ENCODE data around the gene FHL3.

The FHL3 gene

GRCh38 chr1:38022810-38023209 lies 17.5 kb upstream of the FHL3 start:
- Histone ChIP-seq H3K4me3 (ENCODE audit: low read length in 2 of 2) (no peak overlapping the region), H3K4me1 (ENCODE audit: control insufficient read depth, insufficient read depth, low read length) (no peaks in the 10 kb centered on the region), H3K9me3 (ENCODE audit: control insufficient read depth in 2 of 2, low read length in 2 of 2) (no peaks in the 10 kb centered on the region), H3K9ac (ENCODE audit: low read length in 2 of 2) (no peak overlapping the region), H3K36me3 (ENCODE audit: control insufficient read depth in 2 of 2, insufficient read depth in 2 of 2, low read length in 2 of 2) (peaks cover 49 to 61% of the 10 kb centered on the region in 2 donors), H3K27me3 (ENCODE audit: control insufficient read depth in 1 of 2, insufficient read depth in 2 of 2, low read length in 2 of 2) (no peaks in the 10 kb centered on the region), H3K27ac (ENCODE audit: low read length) (no peak overlapping the region)

- Histone ChIP-seq H3K9ac (ENCODE audit: low read length in 2 of 2) (no peak overlapping the region), H3K27ac (ENCODE audit: low read length) (no peak overlapping the region), H3K4me3 (ENCODE audit: low read length in 2 of 2) (no peak overlapping the region), H3K4me1 (ENCODE audit: control insufficient read depth, insufficient read depth, low read length) (no peaks in the 10 kb centered on the region), H3K9me3 (ENCODE audit: control insufficient read depth in 2 of 2, low read length in 2 of 2) (no peaks in the 10 kb centered on the region), H3K27me3 (ENCODE audit: control insufficient read depth in 1 of 2, insufficient read depth in 2 of 2, low read length in 2 of 2) (no peaks in the 10 kb centered on the region), H3K36me3 (ENCODE audit: control insufficient read depth in 2 of 2, insufficient read depth in 2 of 2, low read length in 2 of 2) (peaks cover 56 to 68% of the 10 kb centered on the region in 2 donors)
Measured at GRCh38 chr1:38021969-38022368, 16.7 kb upstream of the FHL3 start.

- Histone ChIP-seq H3K27me3 (ENCODE audit: control insufficient read depth in 1 of 2, insufficient read depth in 2 of 2, low read length in 2 of 2) (no peaks in the 10 kb centered on the region), H3K4me1 (ENCODE audit: control insufficient read depth, insufficient read depth, low read length) (peaks cover 7% of the 10 kb centered on the region), H3K27ac (ENCODE audit: low read length) (no peak overlapping the region), H3K36me3 (ENCODE audit: control insufficient read depth in 2 of 2, insufficient read depth in 2 of 2, low read length in 2 of 2) (peaks cover 49 to 60% of the 10 kb centered on the region in 2 donors), H3K9me3 (ENCODE audit: control insufficient read depth in 2 of 2, low read length in 2 of 2) (no peaks in the 10 kb centered on the region), H3K4me3 (ENCODE audit: low read length in 2 of 2) (no peak overlapping the region), H3K9ac (ENCODE audit: low read length in 2 of 2) (no peak overlapping the region)
Measured at GRCh38 chr1:38020396-38020795, 15.1 kb upstream of the FHL3 start.

- Histone ChIP-seq H3K4me3 (ENCODE audit: low read length in 2 of 2) (no peak overlapping the region), H3K36me3 (ENCODE audit: control insufficient read depth in 2 of 2, insufficient read depth in 2 of 2, low read length in 2 of 2) (peaks cover 43 to 48% of the 10 kb centered on the region in 2 donors), H3K27ac (ENCODE audit: low read length) (no peak overlapping the region), H3K27me3 (ENCODE audit: control insufficient read depth in 1 of 2, insufficient read depth in 2 of 2, low read length in 2 of 2) (no peaks in the 10 kb centered on the region), H3K9ac (ENCODE audit: low read length in 2 of 2) (no peak overlapping the region), H3K9me3 (ENCODE audit: control insufficient read depth in 2 of 2, low read length in 2 of 2) (no peaks in the 10 kb centered on the region), H3K4me1 (ENCODE audit: control insufficient read depth, insufficient read depth, low read length) (peaks cover 20% of the 10 kb centered on the region)
Measured at GRCh38 chr1:38018864-38019343, 13.6 kb upstream of the FHL3 start.

GRCh38 chr1:38015978-38016725 lies 10.8 kb upstream of the FHL3 start:
- Histone ChIP-seq H3K27me3 (ENCODE audit: control insufficient read depth in 1 of 2, insufficient read depth in 2 of 2, low read length in 2 of 2) (no peaks in the 10 kb centered on the region), H3K9ac (ENCODE audit: low read length in 2 of 2) (peak overlapping the region; percentile 60 to 61), H3K9me3 (ENCODE audit: control insufficient read depth in 2 of 2, low read length in 2 of 2) (no peaks in the 10 kb centered on the region), H3K4me1 (ENCODE audit: control insufficient read depth, insufficient read depth, low read length) (peaks cover 32% of the 10 kb centered on the region), H3K36me3 (ENCODE audit: control insufficient read depth in 2 of 2, insufficient read depth in 2 of 2, low read length in 2 of 2) (peaks cover 26 to 29% of the 10 kb centered on the region in 2 donors), H3K4me3 (ENCODE audit: low read length in 2 of 2) (peak overlapping the region; percentile 40 to 52), H3K27ac (ENCODE audit: low read length) (peak overlapping the region; percentile 79)

- Histone ChIP-seq H3K9ac (ENCODE audit: low read length in 2 of 2) (peak overlapping the region in 1 of 2 donors; percentile 61), H3K27me3 (ENCODE audit: control insufficient read depth in 1 of 2, insufficient read depth in 2 of 2, low read length in 2 of 2) (no peaks in the 10 kb centered on the region), H3K27ac (ENCODE audit: low read length) (peak overlapping the region; percentile 79), H3K36me3 (ENCODE audit: control insufficient read depth in 2 of 2, insufficient read depth in 2 of 2, low read length in 2 of 2) (peaks cover 17 to 21% of the 10 kb centered on the region in 2 donors), H3K4me3 (ENCODE audit: low read length in 2 of 2) (no peak overlapping the region), H3K4me1 (ENCODE audit: control insufficient read depth, insufficient read depth, low read length) (peaks cover 32% of the 10 kb centered on the region), H3K9me3 (ENCODE audit: control insufficient read depth in 2 of 2, low read length in 2 of 2) (no peaks in the 10 kb centered on the region)
Measured at GRCh38 chr1:38014724-38015424, 9.6 kb upstream of the FHL3 start.

- H3K4me1 ChIP-seq (ENCODE audit: control insufficient read depth, insufficient read depth, low read length) = peaks cover 32% of the 10 kb centered on the region
- peak overlapping the region; percentile 31 for H3K27ac ChIP-seq (ENCODE audit: low read length)
- H3K36me3 ChIP-seq (ENCODE audit: control insufficient read depth in 2 of 2, insufficient read depth in 2 of 2, low read length in 2 of 2) = peaks cover 14 to 16% of the 10 kb centered on the region in 2 donors
- H3K4me3 ChIP-seq (ENCODE audit: low read length in 2 of 2) = peak overlapping the region in 1 of 2 donors; percentile 40
- no peaks in the 10 kb centered on the region for H3K27me3 ChIP-seq (ENCODE audit: control insufficient read depth in 1 of 2, insufficient read depth in 2 of 2, low read length in 2 of 2)
- no peaks in the 10 kb centered on the region for H3K9me3 ChIP-seq (ENCODE audit: control insufficient read depth in 2 of 2, low read length in 2 of 2)
- peak overlapping the region; percentile 0 to 42 for H3K9ac ChIP-seq (ENCODE audit: low read length in 2 of 2)
Measured at GRCh38 chr1:38014171-38014570, 8.9 kb upstream of the FHL3 start.

- Histone ChIP-seq H3K4me3 (ENCODE audit: low read length in 2 of 2) (peak overlapping the region; percentile 79 to 98), H3K9ac (ENCODE audit: low read length in 2 of 2) (peak overlapping the region; percentile 90 to 100), H3K27ac (ENCODE audit: low read length) (peak overlapping the region; percentile 96), H3K27me3 (ENCODE audit: control insufficient read depth in 1 of 2, insufficient read depth in 2 of 2, low read length in 2 of 2) (no peaks in the 10 kb centered on the region), H3K9me3 (ENCODE audit: control insufficient read depth in 2 of 2, low read length in 2 of 2) (no peaks in the 10 kb centered on the region), H3K36me3 (ENCODE audit: control insufficient read depth in 2 of 2, insufficient read depth in 2 of 2, low read length in 2 of 2) (peaks cover 9 to 11% of the 10 kb centered on the region in 2 donors), H3K4me1 (ENCODE audit: control insufficient read depth, insufficient read depth, low read length) (peaks cover 32% of the 10 kb centered on the region)
Measured at GRCh38 chr1:38013227-38013622, 7.9 kb upstream of the FHL3 start.

- H3K4me1 ChIP-seq (ENCODE audit: control insufficient read depth, insufficient read depth, low read length) = peaks cover 32% of the 10 kb centered on the region
- peaks cover 6% of the 10 kb centered on the region in 2 donors for H3K36me3 ChIP-seq (ENCODE audit: control insufficient read depth in 2 of 2, insufficient read depth in 2 of 2, low read length in 2 of 2)
- H3K27me3 ChIP-seq (ENCODE audit: control insufficient read depth in 1 of 2, insufficient read depth in 2 of 2, low read length in 2 of 2) = no peaks in the 10 kb centered on the region
- peak within 1 kb of the TSS; percentile 79 to 98 for H3K4me3 ChIP-seq (ENCODE audit: low read length in 2 of 2)
- H3K9ac ChIP-seq (ENCODE audit: low read length in 2 of 2) = peak within 1 kb of the TSS; percentile 90 to 100
- no peaks in the 10 kb centered on the region for H3K9me3 ChIP-seq (ENCODE audit: control insufficient read depth in 2 of 2, low read length in 2 of 2)
- H3K27ac ChIP-seq (ENCODE audit: low read length) = peak within 1 kb of the TSS; percentile 96
Measured at GRCh38 chr1:38012363-38013226, 7.3 kb upstream of the FHL3 start, which contains the start of gene UTP11. UTP11 (plus strand) TSS chr1:38012734; CDS start chr1:38012803, 69 bp downstream.

GRCh38 chr1:38009841-38010180 lies 4.5 kb upstream of the FHL3 start:
- Histone ChIP-seq H3K9ac (ENCODE audit: low read length in 2 of 2) (no peak overlapping the region), H3K27me3 (ENCODE audit: control insufficient read depth in 1 of 2, insufficient read depth in 2 of 2, low read length in 2 of 2) (no peaks in the 10 kb centered on the region), H3K4me1 (ENCODE audit: control insufficient read depth, insufficient read depth, low read length) (peaks cover 25% of the 10 kb centered on the region), H3K4me3 (ENCODE audit: low read length in 2 of 2) (no peak overlapping the region), H3K36me3 (ENCODE audit: control insufficient read depth in 2 of 2, insufficient read depth in 2 of 2, low read length in 2 of 2) (no peaks in the 10 kb centered on the region), H3K9me3 (ENCODE audit: control insufficient read depth in 2 of 2, low read length in 2 of 2) (no peaks in the 10 kb centered on the region), H3K27ac (ENCODE audit: low read length) (no peak overlapping the region)

All from stomach smooth muscle (tissue), 2 donors.